NB4 (cell line): ENCODE results near the gene VLDLR.

Experiments used
- POLR2A ChIP-seq: IDR thresholded peaks from 2 replicates; pipeline ENCODE4 v1.6.1; 2011; ENCODE audit warnings: mild to moderate bottlenecking; ENCODE audit not compliant: insufficient read length; ENCODE audit errors: extremely low read depth
- TF ChIP-seq, protein P1 (sequence below): IDR thresholded peaks from one replicate; pipeline ENCODE4 v1.5.1; 2012; ENCODE audit warnings: low read depth, low read length

DNA sequence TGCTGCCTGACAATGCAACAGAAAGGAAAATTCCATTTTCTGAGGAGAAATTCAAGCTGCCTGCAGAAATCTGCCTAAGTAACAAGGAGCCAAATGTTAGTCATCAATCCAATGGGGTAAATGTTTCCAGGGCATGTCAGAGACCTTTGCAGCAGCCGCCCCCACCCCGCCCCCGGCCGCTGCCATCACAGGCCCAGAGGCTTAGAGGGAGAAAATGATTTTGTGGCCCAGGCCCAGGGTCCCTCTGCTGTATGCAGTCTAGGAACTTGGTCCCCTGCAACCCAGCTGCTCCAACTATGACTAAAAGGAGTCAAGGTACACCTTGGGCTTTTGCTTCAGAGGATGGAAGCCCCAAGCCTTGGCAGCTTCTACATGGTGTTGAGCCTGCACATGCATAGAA is 45.0 kb downstream of the VLDLR start:
- no peak for TF ChIP-seq POLR2A
- TF ChIP-seq, protein P1, sequence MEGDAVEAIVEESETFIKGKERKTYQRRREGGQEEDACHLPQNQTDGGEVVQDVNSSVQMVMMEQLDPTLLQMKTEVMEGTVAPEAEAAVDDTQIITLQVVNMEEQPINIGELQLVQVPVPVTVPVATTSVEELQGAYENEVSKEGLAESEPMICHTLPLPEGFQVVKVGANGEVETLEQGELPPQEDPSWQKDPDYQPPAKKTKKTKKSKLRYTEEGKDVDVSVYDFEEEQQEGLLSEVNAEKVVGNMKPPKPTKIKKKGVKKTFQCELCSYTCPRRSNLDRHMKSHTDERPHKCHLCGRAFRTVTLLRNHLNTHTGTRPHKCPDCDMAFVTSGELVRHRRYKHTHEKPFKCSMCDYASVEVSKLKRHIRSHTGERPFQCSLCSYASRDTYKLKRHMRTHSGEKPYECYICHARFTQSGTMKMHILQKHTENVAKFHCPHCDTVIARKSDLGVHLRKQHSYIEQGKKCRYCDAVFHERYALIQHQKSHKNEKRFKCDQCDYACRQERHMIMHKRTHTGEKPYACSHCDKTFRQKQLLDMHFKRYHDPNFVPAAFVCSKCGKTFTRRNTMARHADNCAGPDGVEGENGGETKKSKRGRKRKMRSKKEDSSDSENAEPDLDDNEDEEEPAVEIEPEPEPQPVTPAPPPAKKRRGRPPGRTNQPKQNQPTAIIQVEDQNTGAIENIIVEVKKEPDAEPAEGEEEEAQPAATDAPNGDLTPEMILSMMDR, result no peak
